Brain microvascular endothelial cell (primary cell): ENCODE measurements around the gene CADPS.

ENCODE experiments used
- DNase-seq: peaks from one replicate; pipeline ENCODE4 v3.0.0-alpha.2; 2020
- H3K27ac ChIP-seq: fragments of 250-450 bp; sonication (Bioruptor Pico); 2 replicates; pipeline ENCODE4 v1.5.1; 2020; ENCODE audit warnings: mild to moderate bottlenecking, moderate library complexity
- H3K27me3 ChIP-seq: fragments of 250-450 bp; sonication (Bioruptor Pico); replicated peaks from 2 replicates; pipeline ENCODE4 v1.5.1; 2020; ENCODE audit warnings: mild to moderate bottlenecking
- H3K36me3 ChIP-seq: fragments of 250-450 bp; sonication (Bioruptor Pico); replicated peaks from 2 replicates; pipeline ENCODE4 v1.5.1; 2020; ENCODE audit warnings: mild to moderate bottlenecking
- H3K4me3 ChIP-seq: 2 replicates; pipeline ENCODE4 v1.5.1; 2011; ENCODE audit warnings: low read depth, mild to moderate bottlenecking, control low read depth, low read length, moderate library complexity
- CTCF ChIP-seq: IDR thresholded peaks from 2 replicates; pipeline ENCODE4 v1.5.1; 2011; ENCODE audit warnings: low read depth, mild to moderate bottlenecking, moderate library complexity, low read length, control low read depth, inconsistent platforms; ENCODE audit errors: missing control alignments
- in situ Hi-C: cut with HindIII; loops from 2 replicates; pipeline ENCODE4 v1.10.0; 2017; ENCODE audit warnings: low sequenced_read_pairs, low pct_ligation_motif_present

CADPS gene

GRCh38 chr3:62873451-62873760 lies 1.8 kb downstream of the CADPS start:
- no peak for TF ChIP-seq CTCF
- no peak for DNase-seq
- Histone ChIP-seq H3K36me3 (no peaks in the 10 kb centered on the region), H3K4me3 (no peak overlapping the region), H3K27ac (no peak overlapping the region), H3K27me3 (peaks cover 29% of the 10 kb centered on the region)
- in situ Hi-C loops, result no loop called here

GRCh38 chr3:62872318-62872717 lies 2.9 kb downstream of the CADPS start:
- no peak for DNase-seq
- TF ChIP-seq CTCF, result no peak
- no peak overlapping the region for H3K4me3 ChIP-seq
- peaks cover 29% of the 10 kb centered on the region for H3K27me3 ChIP-seq
- H3K27ac ChIP-seq, result no peak overlapping the region
- in situ Hi-C loops, result no loop called here
- H3K36me3 ChIP-seq, result no peaks in the 10 kb centered on the region

GRCh38 chr3:62870321-62870720 lies 4.9 kb downstream of the CADPS start:
- Histone ChIP-seq H3K4me3 (no peak overlapping the region), H3K27ac (no peak overlapping the region), H3K36me3 (no peaks in the 10 kb centered on the region), H3K27me3 (peaks cover 25% of the 10 kb centered on the region)
- in situ Hi-C loops, result no loop called here
- DNase-seq, result no peak
- no peak for TF ChIP-seq CTCF

DNA sequence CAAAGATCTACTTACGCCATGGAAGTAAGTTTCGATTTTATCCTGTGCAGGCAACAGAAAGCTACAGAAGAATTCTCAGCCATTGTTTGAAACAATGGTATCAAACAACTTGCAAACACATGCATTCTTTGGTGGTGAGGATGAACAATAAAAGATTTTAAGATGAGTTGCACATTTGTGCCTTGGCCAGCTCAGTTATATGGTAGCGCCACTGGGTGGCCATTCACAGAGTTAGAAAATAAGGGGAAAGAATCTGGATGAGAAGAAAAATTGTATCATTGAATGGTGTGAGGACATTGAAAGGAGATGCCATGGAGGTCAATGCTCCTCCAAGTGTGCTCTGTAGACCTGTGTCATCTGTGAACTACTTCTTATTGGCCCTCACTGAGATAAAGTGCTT lies 11.6 kb downstream of the CADPS start:
- Histone ChIP-seq H3K36me3 (no peaks in the 10 kb centered on the region), H3K27me3 (no peaks in the 10 kb centered on the region), H3K4me3 (no peak overlapping the region), H3K27ac (no peak overlapping the region)
- no peak for TF ChIP-seq CTCF
- in situ Hi-C loops, result no loop called here
- no peak for DNase-seq

DNA sequence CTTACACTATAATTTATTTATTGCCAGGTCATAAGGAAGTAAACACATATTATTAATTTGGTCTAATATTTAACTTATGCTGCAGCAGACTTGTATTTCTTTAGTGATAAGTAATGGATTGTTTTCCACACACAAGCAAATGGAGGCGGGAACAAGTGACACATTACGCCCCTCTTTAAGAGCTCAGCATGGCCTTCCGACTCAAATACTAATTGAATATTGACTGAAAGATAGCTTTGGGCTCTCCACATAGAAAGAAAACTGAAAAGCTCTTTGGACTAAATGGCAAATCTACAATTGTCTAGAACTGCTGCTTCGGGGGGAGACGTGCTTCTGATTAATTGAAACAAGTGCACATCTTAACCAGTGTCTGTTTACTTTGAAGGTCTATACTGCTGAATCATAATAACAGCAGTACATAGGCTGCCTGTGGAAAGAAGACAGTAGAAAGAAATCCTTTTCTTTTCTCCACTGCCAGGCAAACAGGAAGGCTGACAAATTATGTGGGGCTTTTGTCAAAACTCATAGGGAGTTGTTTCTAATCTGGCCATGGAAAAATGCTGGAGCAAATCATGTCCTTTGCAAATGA lies 15.9 kb downstream of the CADPS start:
- H3K36me3 ChIP-seq, result no peaks in the 10 kb centered on the region
- no peak for TF ChIP-seq CTCF
- H3K4me3 ChIP-seq, result no peak overlapping the region
- no peak overlapping the region for H3K27ac ChIP-seq
- H3K27me3 ChIP-seq, result no peaks in the 10 kb centered on the region
- no peak for DNase-seq
- in situ Hi-C loops, result no loop called here

- H3K27ac ChIP-seq, result no peak overlapping the region
- no peak for DNase-seq
- no peak for TF ChIP-seq CTCF
- no peaks in the 10 kb centered on the region for H3K27me3 ChIP-seq
- H3K36me3 ChIP-seq, result no peaks in the 10 kb centered on the region
- in situ Hi-C loops, result no loop called here
- H3K4me3 ChIP-seq, result no peak overlapping the region
Measured at GRCh38 chr3:62845996-62846395, 29.2 kb downstream of the CADPS start.
